Cardiac fibroblast (primary cell): ENCODE data around the gene STAU1.
"Not testable (repeated sequence)": the region's sequence is repeated elsewhere in the genome, so short reads cannot be mapped to it uniquely, and the experiment has no call there.

Experiments
- DNase-seq, 2 donors: peaks; one replicate each; pipeline versions ENCODE4 v3.0.0 to v3.0.0-alpha.2; 2010; ENCODE audit warnings: low read depth in 2 of 2
- H3K4me3 ChIP-seq, 2 donors: replicated peaks in 1 of 2; 1 replicate in 1 of 2; 2 replicates in 1 of 2; pipeline ENCODE4 v1.5.1; 2011; ENCODE audit warnings: low read depth in 2 of 2, low read length in 2 of 2, mild to moderate bottlenecking in 2 of 2, moderate library complexity in 1 of 2
- TF ChIP-seq, protein P1 (sequence below): IDR thresholded peaks from one replicate; pipeline ENCODE4 v1.5.1; 2011; ENCODE audit warnings: low read depth, mild to moderate bottlenecking, low read length, inconsistent platforms

The STAU1 gene

GRCh38 chr20:49219091-49219923, 31.2 kb upstream of the STAU1 start, which contains the start of gene DDX27:
Gene DDX27 (plus strand): TSS chr20:49219416. CDS start chr20:49219449, 33 bp downstream.
- peak; percentile 100 for DNase-seq
- TF ChIP-seq, protein P1, sequence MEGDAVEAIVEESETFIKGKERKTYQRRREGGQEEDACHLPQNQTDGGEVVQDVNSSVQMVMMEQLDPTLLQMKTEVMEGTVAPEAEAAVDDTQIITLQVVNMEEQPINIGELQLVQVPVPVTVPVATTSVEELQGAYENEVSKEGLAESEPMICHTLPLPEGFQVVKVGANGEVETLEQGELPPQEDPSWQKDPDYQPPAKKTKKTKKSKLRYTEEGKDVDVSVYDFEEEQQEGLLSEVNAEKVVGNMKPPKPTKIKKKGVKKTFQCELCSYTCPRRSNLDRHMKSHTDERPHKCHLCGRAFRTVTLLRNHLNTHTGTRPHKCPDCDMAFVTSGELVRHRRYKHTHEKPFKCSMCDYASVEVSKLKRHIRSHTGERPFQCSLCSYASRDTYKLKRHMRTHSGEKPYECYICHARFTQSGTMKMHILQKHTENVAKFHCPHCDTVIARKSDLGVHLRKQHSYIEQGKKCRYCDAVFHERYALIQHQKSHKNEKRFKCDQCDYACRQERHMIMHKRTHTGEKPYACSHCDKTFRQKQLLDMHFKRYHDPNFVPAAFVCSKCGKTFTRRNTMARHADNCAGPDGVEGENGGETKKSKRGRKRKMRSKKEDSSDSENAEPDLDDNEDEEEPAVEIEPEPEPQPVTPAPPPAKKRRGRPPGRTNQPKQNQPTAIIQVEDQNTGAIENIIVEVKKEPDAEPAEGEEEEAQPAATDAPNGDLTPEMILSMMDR = no peak
- H3K4me3 ChIP-seq = peak within 1 kb of the TSS; percentile 72 to 77

GRCh38 chr20:49218739-49219090, 30.6 kb upstream of the STAU1 start:
- DNase-seq = not testable (repeated sequence)

DNA sequence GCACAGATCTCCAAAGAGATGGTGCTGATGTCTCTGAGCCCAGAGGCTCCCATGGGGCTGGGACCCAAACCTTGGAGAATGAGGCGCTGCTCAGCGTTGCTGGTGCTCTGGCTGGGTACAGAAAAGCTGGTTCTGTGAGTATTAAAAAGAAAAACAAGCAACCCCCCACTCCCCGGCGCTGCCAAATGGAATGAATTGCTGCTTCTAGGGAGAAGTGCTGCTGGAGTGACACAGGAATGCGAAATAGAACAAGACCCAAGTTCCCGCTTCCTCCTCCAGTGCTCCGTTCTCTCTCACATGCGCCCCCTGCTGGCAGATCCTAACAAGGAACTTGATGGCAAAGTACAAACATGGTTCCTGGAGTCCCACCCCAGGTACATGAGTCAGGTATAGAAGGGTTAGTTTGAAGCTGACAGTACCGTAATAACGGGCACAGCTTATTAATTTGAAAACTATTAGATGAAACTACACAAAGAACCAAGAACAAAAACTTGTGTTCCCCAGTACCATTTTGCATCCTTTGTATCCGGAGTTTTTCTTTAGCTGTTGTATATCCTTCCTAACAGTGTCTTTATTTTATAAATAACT, 29.0 kb upstream of the STAU1 start:
- H3K4me3 ChIP-seq = no peak overlapping the region
- TF ChIP-seq, protein P1 = peak; percentile 88
- DNase-seq = peak; percentile 94

More at GRCh38 chr20:49218739-49219090, 30.6 kb upstream of the STAU1 start:
- not testable (repeated sequence) for H3K4me3 ChIP-seq

DNA sequence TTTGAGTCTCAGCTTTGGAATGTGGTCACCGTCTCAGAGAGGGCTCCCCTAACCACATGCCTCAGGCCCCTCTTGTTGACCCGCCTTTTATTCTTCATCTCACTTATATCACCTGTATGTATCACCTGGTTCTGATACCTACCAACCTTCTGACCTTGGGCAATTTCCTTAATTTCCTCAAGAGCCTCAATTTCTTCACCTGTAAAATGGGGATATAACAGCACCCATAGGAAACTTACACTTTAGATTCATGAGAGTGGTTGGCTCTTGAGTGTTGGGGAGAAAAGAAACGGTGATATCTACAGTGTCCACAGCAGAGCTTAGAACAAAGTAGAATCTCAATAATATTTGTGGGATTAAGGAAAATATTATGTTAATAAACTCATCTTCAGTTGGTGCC, 27.1 kb upstream of the STAU1 start:
- no peak overlapping the region for H3K4me3 ChIP-seq
- TF ChIP-seq, protein P1 = no peak
- no peak for DNase-seq

GRCh38 chr20:49214571-49214970, 26.4 kb upstream of the STAU1 start:
- H3K4me3 ChIP-seq = no peak overlapping the region
- TF ChIP-seq, protein P1 = no peak
- no peak for DNase-seq

DNA sequence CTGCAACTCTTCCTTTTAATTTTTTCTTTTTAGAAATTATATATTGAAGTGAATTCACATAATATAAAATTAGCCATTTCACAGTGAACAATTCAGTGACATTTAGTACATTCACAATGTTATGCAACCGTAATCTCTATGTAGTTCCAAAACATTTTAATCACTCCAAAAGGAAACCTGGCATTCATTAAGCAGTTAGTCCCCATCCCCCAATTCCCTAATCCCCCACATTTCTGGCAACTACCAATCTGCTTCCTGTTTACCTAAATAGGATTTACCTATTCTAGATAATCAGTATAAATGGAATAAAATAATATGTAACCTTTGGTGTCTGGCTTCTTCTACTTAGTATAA, 22.6 kb upstream of the STAU1 start:
- TF ChIP-seq, protein P1 = no peak
- H3K4me3 ChIP-seq = no peak overlapping the region
- no peak for DNase-seq

GRCh38 chr20:49210101-49210756, 22.1 kb upstream of the STAU1 start:
- TF ChIP-seq, protein P1 = no peak
- DNase-seq = peak in 1 of 2 donors; percentile 26
- no peak overlapping the region for H3K4me3 ChIP-seq
